Heart left ventricle (tissue), 16 donors: ENCODE results near the gene PCDHA7. TPM values are rescaled to one million over a fixed set of nuclear protein-coding genes. Genes with fewer than 3 reads are reported as not detected.
"Not testable (repeated sequence)": the region's sequence is repeated elsewhere in the genome, so short reads cannot be mapped to it uniquely, and the experiment has no call there.

Experiments
- ATAC-seq, 4 donors: fragments of 200-7000 bp; cut with Tn5 transposase; one replicate each; pipeline ENCODE4 v1.9.1; 2020 to 2022; ENCODE audit warnings: moderate library complexity in 4 of 4, mild to moderate bottlenecking in 3 of 4, moderate number of reproducible peaks in 1 of 4
- DNase-seq, 5 donors: peaks; one replicate each; pipeline ENCODE4 v3.0.0-alpha.2; 2020
- H3K27ac ChIP-seq, 12 donors: fragments of 200-600 bp; sonication (generic) in 4 of 12; one replicate each; pipeline versions ENCODE4 v1.5.0 to v1.8.0; 2016 to 2022; ENCODE audit warnings: mild to moderate bottlenecking in 2 of 12
- H3K27me3 ChIP-seq, 9 donors: fragments of 200-600 bp; sonication (generic) in 2 of 9; one replicate each; pipeline versions ENCODE4 v1.5.1 to v1.8.0; 2016 to 2022; ENCODE audit warnings: mild to moderate bottlenecking in 3 of 9
- H3K36me3 ChIP-seq, 9 donors: fragments of 200-600 bp; sonication (generic) in 2 of 9; one replicate each; pipeline versions ENCODE4 v1.5.0 to v1.8.0; 2018 to 2022; ENCODE audit warnings: mild to moderate bottlenecking in 2 of 9
- H3K4me1 ChIP-seq, 12 donors: fragments of 200-600 bp; sonication (generic) in 4 of 12; one replicate each; pipeline versions ENCODE4 v1.5.0 to v1.8.0; 2016 to 2022; ENCODE audit warnings: mild to moderate bottlenecking in 3 of 12
- H3K4me3 ChIP-seq, 12 donors: fragments of 200-600 bp; sonication (generic) in 4 of 12; one replicate each; pipeline versions ENCODE4 v1.5.0 to v1.8.0; 2017 to 2022; ENCODE audit warnings: mild to moderate bottlenecking in 9 of 12, moderate library complexity in 4 of 12
- H3K9me3 ChIP-seq, 12 donors: fragments of 200-600 bp; sonication (generic) in 4 of 12; one replicate each; pipeline versions ENCODE4 v1.5.0 to v1.8.0; 2016 to 2022; ENCODE audit warnings: mild to moderate bottlenecking in 1 of 12
- POLR2A ChIP-seq, 2 donors: fragments of 450-650 bp; IDR thresholded peaks; one replicate each; pipeline ENCODE4 v1.6.1; 2017; ENCODE audit warnings: antibody characterized with exemption in 2 of 2, mild to moderate bottlenecking in 2 of 2, moderate library complexity in 2 of 2
- WGBS, 4 donors: extraction: QIAGEN DNeasy Blood & Tissue Kit in 2 of 4; methylation state at CpG; one replicate each; pipeline versions ENCODE4 v1.1.5 to v1.1.7; 2013 to 2018; 5-methylcytosine and 5-hydroxymethylcytosine counted together
- intact Hi-C, 10 donors: fragments of 100-400 bp; cut with DNase I; formaldehyde crosslinking; loops; one replicate each; pipeline versions ENCODE4 v1.11.1 to v1.14.2; 2022
- polyA plus RNA-seq, 2 donors: library from polyadenylated mRNA; stranded (reverse); fragments of 200-250 nt; gene quantifications; one replicate each; pipeline ENCODE4 v1.2.3, GENCODE V29; 2013
- total RNA-seq, 9 donors: library from RNA; depleted of rRNA in 2 of 9; stranded (reverse); fragments of >200 nt in 2 of 9; fragmentation: NEBNext Ultra II Directional in 3 of 9; extraction: Animal tissue kit (Norgen Biotek cat#: 25700) in 3 of 9; gene quantifications; one replicate each; pipeline versions ENCODE4 v1.1.0 to v1.2.4, GENCODE V29; 2016 to 2023
- TF ChIP-seq, protein P1 (sequence below), 12 donors: fragments of 200-600 bp; sonication (generic) in 4 of 12; IDR thresholded peaks; one replicate each; pipeline versions ENCODE4 v1.5.0 to v1.8.0; 2018 to 2022; ENCODE audit warnings: antibody characterized with exemption in 12 of 12, mild to moderate bottlenecking in 5 of 12
- donor health status: ischemic (EF 13 %, LVEDD 7.1; RV severe dilation, severe dysfunction).
- donor health status: healthy with polysubstance abuse.
- donor health status: DM: no; HTN: yes; CAD: no.
- donor health status: DM: no; HTN: no; CAD: no.
- donor health status: ischemic (EF 25% LVEDD 6.9; RV normal size, moderate dysfunction).
- donor health status: ischemic (EF 25% LVEDD 5.7; RV mildly dilated, moderate dysfunction).
- donor health status: healthy.
- donor health status: DM: yes; HTN: yes; CAD: no.
- donor health status: ischemic (EF 35%, LVEDD 5.7; RV mildly dilated, moderate dysfunction).
- donor health status: nonischemic (EF 11% LVEDD 7.7; RV severe dilation, severe dysfunction).
- donor health status: DM: yes; HTN: yes; CAD: no.
- donor health status: PGD.
- donor health status: ischemic (EF 29% LVEDD 5.4; RV normal size, mild dysfunction).
- donor health status: nonischemic (EF 23%, LVEDD 6.1; RV moderate dilation, normal function).

The PCDHA7 gene
- total and polyA plus RNA-seq, 11 donors, result 0.03 to 0.27 (median 0.16) TPM; not detected in 6

DNA sequence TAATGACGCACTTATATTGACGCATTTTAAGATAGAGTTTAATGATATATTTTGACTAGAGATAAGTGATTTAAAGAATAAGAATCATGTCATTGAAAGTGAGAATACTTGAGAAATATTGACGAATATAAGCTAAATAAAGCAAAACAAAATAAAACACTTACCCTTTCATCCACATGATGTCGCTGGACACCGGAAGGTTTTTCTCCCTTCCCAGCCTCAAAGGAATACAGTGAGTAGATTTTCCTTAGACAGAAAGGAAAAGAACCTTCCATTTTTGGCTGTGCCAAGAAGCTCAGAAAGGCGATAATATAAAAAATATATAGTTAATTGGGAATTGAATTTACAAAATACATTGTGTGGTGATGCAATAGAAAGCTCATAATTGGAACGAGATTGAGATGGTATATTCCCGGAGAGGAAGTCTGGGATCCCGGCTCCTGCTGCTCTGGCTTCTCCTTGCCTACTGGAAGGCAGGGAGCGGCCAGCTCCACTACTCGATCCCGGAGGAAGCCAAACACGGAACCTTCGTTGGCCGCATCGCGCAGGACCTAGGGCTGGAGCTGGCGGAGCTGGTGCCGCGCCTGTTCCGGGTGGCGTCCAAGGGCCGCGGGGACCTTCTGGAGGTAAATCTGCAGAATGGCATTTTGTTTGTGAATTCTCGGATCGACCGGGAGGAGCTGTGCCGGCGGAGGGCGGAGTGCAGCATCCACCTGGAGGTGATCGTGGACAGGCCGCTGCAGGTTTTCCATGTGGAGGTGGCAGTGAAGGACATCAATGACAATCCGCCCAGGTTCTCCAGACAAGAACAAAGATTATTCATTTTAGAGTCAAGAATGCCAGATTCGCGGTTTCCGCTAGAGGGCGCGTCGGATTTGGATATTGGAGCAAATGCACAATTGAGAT lies 12.4 kb upstream of the PCDHA7 start, which contains the start of gene PCDHA5:
TSS of gene PCDHA5 (plus strand) at position 239 of the 906 bp plus-strand sequence.
- H3K4me3 ChIP-seq, result peak within 1 kb of the TSS in 3 of 12 donors; percentile 22 to 29 (median 28)
- ATAC-seq, result no peak

DNA sequence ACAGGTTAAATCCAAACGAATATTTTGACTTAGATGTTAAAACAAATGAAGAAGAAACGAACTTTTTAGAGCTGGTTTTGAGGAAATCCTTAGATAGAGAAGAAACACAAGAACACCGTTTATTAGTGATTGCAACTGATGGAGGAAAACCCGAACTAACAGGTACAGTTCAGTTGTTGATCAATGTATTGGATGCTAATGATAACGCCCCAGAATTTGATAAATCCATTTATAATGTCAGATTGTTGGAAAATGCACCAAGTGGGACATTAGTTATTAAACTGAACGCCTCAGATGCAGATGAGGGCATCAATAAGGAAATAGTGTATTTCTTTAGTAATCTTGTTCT lies 11.8 kb upstream of the PCDHA7 start:
- Histone ChIP-seq H3K27ac (no peak overlapping the region), H3K27me3 (peaks cover 0 to 66% (median 12%) of the 10 kb centered on the region in 9 donors), H3K36me3 (no peaks in the 10 kb centered on the region), H3K4me1 (no peaks in the 10 kb centered on the region), H3K9me3 (peaks cover 0 to 30% (median 9%) of the 10 kb centered on the region in 12 donors), H3K4me3 (no peak overlapping the region)
- 22 to 26% (median 24%) methylated on average over 6 of the region's 6 CpGs for WGBS, 4 donors
- ATAC-seq, result no peak
- no peak for DNase-seq
- no peak for TF ChIP-seq POLR2A (IDR thresholded peaks at IDR 0.05)
- TF ChIP-seq, protein P1, sequence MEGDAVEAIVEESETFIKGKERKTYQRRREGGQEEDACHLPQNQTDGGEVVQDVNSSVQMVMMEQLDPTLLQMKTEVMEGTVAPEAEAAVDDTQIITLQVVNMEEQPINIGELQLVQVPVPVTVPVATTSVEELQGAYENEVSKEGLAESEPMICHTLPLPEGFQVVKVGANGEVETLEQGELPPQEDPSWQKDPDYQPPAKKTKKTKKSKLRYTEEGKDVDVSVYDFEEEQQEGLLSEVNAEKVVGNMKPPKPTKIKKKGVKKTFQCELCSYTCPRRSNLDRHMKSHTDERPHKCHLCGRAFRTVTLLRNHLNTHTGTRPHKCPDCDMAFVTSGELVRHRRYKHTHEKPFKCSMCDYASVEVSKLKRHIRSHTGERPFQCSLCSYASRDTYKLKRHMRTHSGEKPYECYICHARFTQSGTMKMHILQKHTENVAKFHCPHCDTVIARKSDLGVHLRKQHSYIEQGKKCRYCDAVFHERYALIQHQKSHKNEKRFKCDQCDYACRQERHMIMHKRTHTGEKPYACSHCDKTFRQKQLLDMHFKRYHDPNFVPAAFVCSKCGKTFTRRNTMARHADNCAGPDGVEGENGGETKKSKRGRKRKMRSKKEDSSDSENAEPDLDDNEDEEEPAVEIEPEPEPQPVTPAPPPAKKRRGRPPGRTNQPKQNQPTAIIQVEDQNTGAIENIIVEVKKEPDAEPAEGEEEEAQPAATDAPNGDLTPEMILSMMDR (IDR thresholded peaks at IDR 0.05), result no peak
- intact Hi-C loops, result no loop called here

More for the DNA sequence above, 12.4 kb upstream of the PCDHA7 start, which contains the start of gene PCDHA5:
- Histone ChIP-seq H3K4me1 (no peaks in the 10 kb centered on the region), H3K36me3 (no peaks in the 10 kb centered on the region), H3K27me3 (peaks cover 0 to 59% (median 6%) of the 10 kb centered on the region in 9 donors), H3K9me3 (peaks cover 0 to 36% (median 13%) of the 10 kb centered on the region in 12 donors), H3K27ac (no peak within 1 kb of the TSS)
- DNase-seq, result no peak
- intact Hi-C loops, result no loop called here
- TF ChIP-seq, protein P1 (IDR thresholded peaks at IDR 0.05), result peak in 11 of 12 donors; percentile 14 to 51 (median 25)
- no peak for TF ChIP-seq POLR2A (IDR thresholded peaks at IDR 0.05)
- WGBS, 4 donors, result 23 to 33% (median 29%) methylated on average over 39 of the region's 39 CpGs

DNA sequence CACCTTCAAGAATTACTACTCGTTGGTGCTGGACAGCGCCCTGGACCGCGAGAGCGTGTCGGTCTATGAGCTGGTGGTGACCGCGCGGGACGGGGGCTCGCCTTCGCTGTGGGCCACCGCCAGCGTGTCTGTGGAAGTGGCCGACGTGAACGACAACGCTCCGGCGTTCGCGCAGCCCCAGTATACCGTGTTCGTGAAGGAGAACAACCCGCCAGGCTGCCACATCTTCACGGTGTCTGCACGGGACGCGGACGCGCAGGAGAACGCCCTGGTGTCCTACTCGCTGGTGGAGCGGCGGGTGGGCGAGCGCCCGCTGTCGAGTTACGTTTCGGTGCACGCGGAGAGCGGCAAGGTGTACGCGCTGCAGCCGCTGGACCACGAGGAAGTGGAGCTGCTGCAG lies 11.1 kb upstream of the PCDHA7 start:
- DNase-seq, result peak in 1 of 5 donors; percentile 21
- ATAC-seq, intact Hi-C loops, H3K4me3 ChIP-seq, H3K27ac ChIP-seq, H3K4me1 ChIP-seq, H3K36me3 ChIP-seq: not testable (repeated sequence)
- 40 to 57% (median 51%) methylated on average over 14 to 48 of the region's 48 CpGs for WGBS, 4 donors
- H3K9me3 ChIP-seq, result peaks cover 0 to 36% (median 11%) of the 10 kb centered on the region in 12 donors
- peaks cover 0 to 72% (median 14%) of the 10 kb centered on the region in 9 donors for H3K27me3 ChIP-seq

DNA sequence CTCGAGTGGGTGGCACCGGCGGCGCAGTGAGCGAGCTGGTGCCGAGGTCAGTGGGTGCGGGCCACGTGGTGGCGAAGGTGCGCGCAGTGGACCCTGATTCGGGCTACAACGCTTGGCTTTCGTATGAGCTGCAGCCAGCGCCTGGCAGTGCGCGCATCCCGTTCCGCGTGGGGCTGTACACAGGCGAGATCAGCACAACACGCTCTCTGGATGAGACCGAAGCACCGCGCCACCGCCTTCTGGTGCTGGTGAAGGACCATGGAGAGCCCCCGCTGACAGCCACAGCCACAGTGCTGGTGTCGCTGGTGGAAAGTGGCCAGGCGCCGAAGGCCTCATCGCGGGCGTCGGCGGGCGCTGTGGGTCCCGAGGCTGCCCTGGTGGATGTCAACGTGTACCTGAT lies 10.6 kb upstream of the PCDHA7 start:
- peaks cover 0 to 77% (median 14%) of the 10 kb centered on the region in 9 donors for H3K27me3 ChIP-seq
- WGBS, 4 donors, result 47 to 55% (median 51%) methylated on average over 4 to 38 of the region's 38 CpGs
- H3K27ac ChIP-seq, result no peak overlapping the region
- no peaks in the 10 kb centered on the region for H3K4me1 ChIP-seq
- DNase-seq (no peak), ATAC-seq (no peak)
- intact Hi-C loops, result no loop called here
- no peaks in the 10 kb centered on the region for H3K36me3 ChIP-seq
- TF ChIP-seq, protein P1 (IDR thresholded peaks at IDR 0.05), result no peak
- peaks cover 0 to 39% (median 13%) of the 10 kb centered on the region in 12 donors for H3K9me3 ChIP-seq
- no peak overlapping the region for H3K4me3 ChIP-seq
